Calu3 (cell line): ENCODE measurements around the gene METTL13. TPM values are rescaled to one million over a fixed set of nuclear protein-coding genes. Genes with fewer than 3 reads are reported as not detected.

Experiments used
- BruUV-seq: library from RNA; stranded (reverse); fragments of 400-500 nt; replicated peaks from 2 replicates; lab custom pipeline; 2021; lab: Mats Ljungman, UMichigan
- CTCF ChIA-PET: fragments of 300-600 bp; sonication (Branson Sonifier 250); formaldehyde crosslinking; loops from one replicate; lab custom pipeline; 2022; ENCODE audit warnings: antibody characterized with exemption; lab: Charles Lee
- DNase-seq: peaks from one replicate; pipeline ENCODE4 v3.0.0; 2022
- H3K27ac Mint-ChIP-seq: one replicate; pipeline ENCODE4 v1.8.0; 2022; ENCODE audit warnings: mixed read lengths; ENCODE audit not compliant: unreplicated experiment
- H3K27me3 Mint-ChIP-seq: one replicate; pipeline ENCODE4 v1.8.0; 2022; ENCODE audit warnings: mixed read lengths; ENCODE audit not compliant: unreplicated experiment
- H3K36me3 Mint-ChIP-seq: one replicate; pipeline ENCODE4 v1.8.0; 2022; ENCODE audit warnings: mild to moderate bottlenecking, moderate library complexity, mixed read lengths; ENCODE audit not compliant: insufficient read depth, unreplicated experiment
- H3K4me1 Mint-ChIP-seq: one replicate; pipeline ENCODE4 v1.8.0; 2022; ENCODE audit warnings: mild to moderate bottlenecking, low read depth, mixed read lengths; ENCODE audit not compliant: unreplicated experiment
- H3K4me3 Mint-ChIP-seq: one replicate; pipeline ENCODE4 v1.8.0; 2022; ENCODE audit warnings: mild to moderate bottlenecking, low read depth, moderate library complexity, mixed read lengths; ENCODE audit not compliant: unreplicated experiment
- H3K9me3 Mint-ChIP-seq: one replicate; pipeline ENCODE4 v1.8.0; 2022; ENCODE audit warnings: low read depth, mixed read lengths; ENCODE audit not compliant: unreplicated experiment
- intact Hi-C: fragments of 100-400 bp; cut with micrococcal nuclease; formaldehyde crosslinking; loops from one replicate; pipeline ENCODE4 v1.10.0; 2022; ENCODE audit not compliant: unreplicated experiment
- total RNA-seq: library from RNA; stranded (reverse); gene quantifications from 2 replicates; pipeline ENCODE4 v1.2.3, GENCODE V29; 2022
- TF ChIP-seq, protein P1 (sequence below): fragments of 200-600 bp; IDR thresholded peaks from one replicate; pipeline ENCODE4 v1.8.0; 2022; ENCODE audit warnings: antibody characterized with exemption; ENCODE audit not compliant: unreplicated experiment

Gene METTL13
- total RNA-seq, 1 experiment from 2014 or later, result 53.1 TPM

DNA sequence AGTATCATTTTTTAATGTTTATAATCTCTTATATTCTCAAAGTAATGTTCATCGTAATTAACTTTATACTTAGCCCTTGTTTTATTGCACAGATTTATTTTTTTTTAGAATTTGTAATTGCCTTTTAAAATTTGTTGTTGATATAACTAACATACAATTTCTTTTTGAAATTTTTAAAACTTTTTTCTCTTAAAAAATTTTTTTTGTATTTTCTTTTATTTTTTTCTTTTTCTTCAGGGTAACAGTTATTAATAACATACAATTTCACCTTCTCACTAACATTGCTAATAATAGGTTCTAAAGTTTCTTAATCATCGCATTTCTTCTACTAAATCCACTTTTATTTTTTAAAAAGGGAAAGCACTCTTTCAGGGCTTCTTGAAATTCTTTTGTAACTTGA is 28.3 kb upstream of the METTL13 start:
- H3K4me1 Mint-ChIP-seq, result no peaks in the 10 kb centered on the region
- H3K4me3 Mint-ChIP-seq, result no peak overlapping the region
- intact Hi-C loops, result no loop called here
- H3K36me3 Mint-ChIP-seq, result no peaks in the 10 kb centered on the region
- no peak overlapping the region for H3K27ac Mint-ChIP-seq
- TF ChIP-seq, protein P1, sequence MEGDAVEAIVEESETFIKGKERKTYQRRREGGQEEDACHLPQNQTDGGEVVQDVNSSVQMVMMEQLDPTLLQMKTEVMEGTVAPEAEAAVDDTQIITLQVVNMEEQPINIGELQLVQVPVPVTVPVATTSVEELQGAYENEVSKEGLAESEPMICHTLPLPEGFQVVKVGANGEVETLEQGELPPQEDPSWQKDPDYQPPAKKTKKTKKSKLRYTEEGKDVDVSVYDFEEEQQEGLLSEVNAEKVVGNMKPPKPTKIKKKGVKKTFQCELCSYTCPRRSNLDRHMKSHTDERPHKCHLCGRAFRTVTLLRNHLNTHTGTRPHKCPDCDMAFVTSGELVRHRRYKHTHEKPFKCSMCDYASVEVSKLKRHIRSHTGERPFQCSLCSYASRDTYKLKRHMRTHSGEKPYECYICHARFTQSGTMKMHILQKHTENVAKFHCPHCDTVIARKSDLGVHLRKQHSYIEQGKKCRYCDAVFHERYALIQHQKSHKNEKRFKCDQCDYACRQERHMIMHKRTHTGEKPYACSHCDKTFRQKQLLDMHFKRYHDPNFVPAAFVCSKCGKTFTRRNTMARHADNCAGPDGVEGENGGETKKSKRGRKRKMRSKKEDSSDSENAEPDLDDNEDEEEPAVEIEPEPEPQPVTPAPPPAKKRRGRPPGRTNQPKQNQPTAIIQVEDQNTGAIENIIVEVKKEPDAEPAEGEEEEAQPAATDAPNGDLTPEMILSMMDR, result no peak
- DNase-seq, result no peak
- peaks cover 37% of the 10 kb centered on the region for H3K27me3 Mint-ChIP-seq
- CTCF ChIA-PET, result no interaction called here
- H3K9me3 Mint-ChIP-seq, result peaks cover 3% of the 10 kb centered on the region
- no TSS peak for BruUV-seq

DNA sequence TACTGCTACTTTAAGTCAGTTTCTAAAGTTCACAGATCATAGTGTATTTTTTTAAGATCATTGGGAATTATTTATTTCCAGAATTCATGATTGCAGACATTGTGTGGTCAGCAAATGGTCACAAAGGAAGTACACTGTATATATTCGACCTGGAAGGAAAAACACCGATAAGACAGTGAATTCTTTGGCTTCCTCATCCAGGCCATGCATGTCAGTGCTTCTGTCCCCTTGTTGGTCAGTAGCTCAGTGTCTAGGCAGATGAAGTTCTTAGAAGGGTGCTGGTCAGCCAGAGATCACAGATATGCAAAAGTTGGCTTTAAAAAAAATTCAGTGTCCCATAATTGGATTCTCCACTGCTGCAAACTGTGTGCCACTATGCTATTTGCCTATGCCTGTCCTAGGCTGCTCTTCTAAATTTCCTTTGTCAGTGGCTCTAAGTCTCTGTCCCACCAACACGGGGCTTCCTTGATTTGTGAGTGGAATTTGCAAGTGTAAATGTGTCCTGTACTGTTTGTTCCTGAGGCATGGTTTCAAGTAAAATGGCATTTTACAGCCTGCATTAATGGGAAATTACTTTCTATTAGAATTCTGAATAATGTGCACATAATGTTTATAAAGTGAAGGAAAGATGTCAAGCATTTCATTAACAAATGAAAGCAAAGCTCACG is 27.6 kb upstream of the METTL13 start:
- H3K36me3 Mint-ChIP-seq, result no peaks in the 10 kb centered on the region
- no peak overlapping the region for H3K4me3 Mint-ChIP-seq
- no peaks in the 10 kb centered on the region for H3K4me1 Mint-ChIP-seq
- intact Hi-C loops, result no loop called here
- peaks cover 37% of the 10 kb centered on the region for H3K27me3 Mint-ChIP-seq
- no TSS peak for BruUV-seq
- peaks cover 3% of the 10 kb centered on the region for H3K9me3 Mint-ChIP-seq
- H3K27ac Mint-ChIP-seq, result no peak overlapping the region
- TF ChIP-seq, protein P1, result no peak
- no peak for DNase-seq
- CTCF ChIA-PET, result no interaction called here

DNA sequence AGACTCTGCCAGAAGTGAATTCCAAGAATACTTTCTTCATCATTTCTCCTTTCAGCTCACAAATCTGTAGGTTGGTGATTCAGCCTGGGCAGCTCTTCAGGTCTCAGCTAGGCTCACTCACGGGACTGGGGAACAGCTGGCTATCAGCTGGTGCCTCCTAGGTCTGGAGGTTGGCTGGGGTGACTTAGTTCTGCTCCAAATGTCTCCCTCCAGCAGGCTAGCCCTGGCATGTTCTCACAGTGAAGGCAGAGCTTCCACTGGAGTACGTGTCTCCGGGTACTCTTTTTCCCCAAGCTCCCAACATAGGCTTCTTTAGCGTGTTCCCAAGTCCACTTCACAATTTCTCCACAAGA is 27.1 kb upstream of the METTL13 start:
- no peak overlapping the region for H3K27ac Mint-ChIP-seq
- no peaks in the 10 kb centered on the region for H3K4me1 Mint-ChIP-seq
- CTCF ChIA-PET, result no interaction called here
- BruUV-seq, result no TSS peak
- TF ChIP-seq, protein P1, result no peak
- peaks cover 3% of the 10 kb centered on the region for H3K9me3 Mint-ChIP-seq
- DNase-seq, result no peak
- no peaks in the 10 kb centered on the region for H3K36me3 Mint-ChIP-seq
- peaks cover 37% of the 10 kb centered on the region for H3K27me3 Mint-ChIP-seq
- H3K4me3 Mint-ChIP-seq, result no peak overlapping the region
- intact Hi-C loops, result no loop called here

DNA sequence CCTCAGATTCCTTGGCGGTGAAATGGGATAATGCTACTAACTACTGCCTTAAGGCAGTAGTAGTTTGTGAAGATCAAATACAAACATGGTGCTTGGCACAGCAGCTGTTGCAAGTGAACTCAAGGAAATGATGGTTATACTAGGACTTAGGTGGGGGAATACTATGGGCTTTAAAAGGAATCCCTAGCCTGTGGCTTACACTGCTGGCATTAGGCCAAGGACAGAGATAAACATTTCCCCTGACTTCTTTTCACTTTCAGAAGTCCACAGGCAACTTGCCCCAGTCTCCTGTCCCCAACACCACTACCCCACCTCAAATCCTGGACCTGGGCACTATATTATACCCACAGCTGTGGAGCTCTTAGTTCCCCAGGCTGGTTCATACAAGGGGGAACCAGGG is 26.5 kb upstream of the METTL13 start:
- peaks cover 3% of the 10 kb centered on the region for H3K9me3 Mint-ChIP-seq
- H3K27me3 Mint-ChIP-seq, result peaks cover 37% of the 10 kb centered on the region
- H3K4me1 Mint-ChIP-seq, result no peaks in the 10 kb centered on the region
- CTCF ChIA-PET, result no interaction called here
- intact Hi-C loops, result no loop called here
- H3K4me3 Mint-ChIP-seq, result no peak overlapping the region
- H3K27ac Mint-ChIP-seq, result no peak overlapping the region
- DNase-seq, result no peak
- no TSS peak for BruUV-seq
- H3K36me3 Mint-ChIP-seq, result no peaks in the 10 kb centered on the region
- TF ChIP-seq, protein P1, result no peak
